Ovary (tissue), 3 donors: Measurements from ENCODE around the gene MTUS2.

Source experiments
- EP300 ChIP-seq: sonication (generic); formaldehyde crosslinking; IDR thresholded peaks from one replicate; pipeline ENCODE4 v1.6.1; 2017; ENCODE audit warnings: antibody characterized with exemption
- POLR2A ChIP-seq: fragments of 450-650 bp; IDR thresholded peaks from one replicate; pipeline ENCODE4 v1.6.1; 2017; ENCODE audit warnings: antibody characterized with exemption, mild to moderate bottlenecking, moderate library complexity
- TF ChIP-seq, protein P1 (sequence below), 3 donors: fragments of 450-650 bp in 2 of 3; fragments of 200-600 bp in 1 of 3; IDR thresholded peaks; one replicate each; pipeline versions ENCODE4 v1.5.1 to v1.8.0; 2016 to 2022; ENCODE audit warnings: antibody characterized with exemption in 3 of 3, mild to moderate bottlenecking in 1 of 3
- donor health status: DM: no; HTN: no; CAD: no.

GRCh38 chr13:29227576-29227975 is 407.4 kb downstream of the MTUS2 start:
- TF ChIP-seq, protein P1, sequence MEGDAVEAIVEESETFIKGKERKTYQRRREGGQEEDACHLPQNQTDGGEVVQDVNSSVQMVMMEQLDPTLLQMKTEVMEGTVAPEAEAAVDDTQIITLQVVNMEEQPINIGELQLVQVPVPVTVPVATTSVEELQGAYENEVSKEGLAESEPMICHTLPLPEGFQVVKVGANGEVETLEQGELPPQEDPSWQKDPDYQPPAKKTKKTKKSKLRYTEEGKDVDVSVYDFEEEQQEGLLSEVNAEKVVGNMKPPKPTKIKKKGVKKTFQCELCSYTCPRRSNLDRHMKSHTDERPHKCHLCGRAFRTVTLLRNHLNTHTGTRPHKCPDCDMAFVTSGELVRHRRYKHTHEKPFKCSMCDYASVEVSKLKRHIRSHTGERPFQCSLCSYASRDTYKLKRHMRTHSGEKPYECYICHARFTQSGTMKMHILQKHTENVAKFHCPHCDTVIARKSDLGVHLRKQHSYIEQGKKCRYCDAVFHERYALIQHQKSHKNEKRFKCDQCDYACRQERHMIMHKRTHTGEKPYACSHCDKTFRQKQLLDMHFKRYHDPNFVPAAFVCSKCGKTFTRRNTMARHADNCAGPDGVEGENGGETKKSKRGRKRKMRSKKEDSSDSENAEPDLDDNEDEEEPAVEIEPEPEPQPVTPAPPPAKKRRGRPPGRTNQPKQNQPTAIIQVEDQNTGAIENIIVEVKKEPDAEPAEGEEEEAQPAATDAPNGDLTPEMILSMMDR (IDR thresholded peaks at IDR 0.05), result no peak
- TF ChIP-seq POLR2A (no peak), EP300 (no peak)
